Neural progenitor cell (in vitro differentiated cells): ENCODE data around the gene BICD1. TPM values are rescaled to one million over a fixed set of nuclear protein-coding genes. Genes with fewer than 3 reads are reported as not detected.

Experiments
- DNase-seq: peaks from one replicate; pipeline ENCODE4 v3.0.0-alpha.2; 2016; ENCODE audit warnings: low spot score
- H2AFZ ChIP-seq: fragments of 200-600 bp; sonication (generic); replicated peaks from 2 replicates; pipeline ENCODE4 v1.6.1; 2016; ENCODE audit warnings: antibody characterized with exemption
- H3F3A ChIP-seq: fragments of 200-600 bp; sonication (generic); 2 replicates; pipeline ENCODE4 v1.6.1; 2016; ENCODE audit warnings: antibody characterized with exemption, low read depth
- H3K27ac ChIP-seq: fragments of 200-600 bp; sonication (generic); 2 replicates; pipeline ENCODE4 v1.5.1; 2016; ENCODE audit warnings: mild to moderate bottlenecking
- H3K27me3 ChIP-seq: fragments of 200-600 bp; sonication (generic); 2 replicates; pipeline ENCODE4 v1.6.1; 2016; ENCODE audit warnings: mild to moderate bottlenecking, moderate library complexity
- H3K36me3 ChIP-seq: fragments of 200-600 bp; sonication (generic); 2 replicates; pipeline ENCODE4 v1.5.1; 2016
- H3K4me1 ChIP-seq: fragments of 200-600 bp; sonication (generic); 2 replicates; pipeline ENCODE4 v1.6.1; 2016; ENCODE audit warnings: mixed run types
- H3K4me2 ChIP-seq: fragments of 200-600 bp; sonication (generic); 2 replicates; pipeline ENCODE4 v1.6.1; 2016
- H3K4me3 ChIP-seq: fragments of 200-600 bp; sonication (generic); 2 replicates; pipeline ENCODE4 v1.5.1; 2016
- H3K79me2 ChIP-seq: fragments of 200-600 bp; sonication (generic); 2 replicates; pipeline ENCODE4 v1.6.1; 2016; ENCODE audit warnings: low read depth
- H3K9ac ChIP-seq: fragments of 200-600 bp; sonication (generic); 2 replicates; pipeline ENCODE4 v1.6.1; 2016
- H3K9me3 ChIP-seq: fragments of 200-600 bp; sonication (generic); 2 replicates; pipeline ENCODE4 v1.5.1; 2016; ENCODE audit warnings: low read depth
- H4K20me1 ChIP-seq: fragments of 200-600 bp; sonication (generic); 2 replicates; pipeline ENCODE4 v1.6.1; 2016; ENCODE audit warnings: low read depth
- H3K27ac Mint-ChIP-seq: 3 replicates; pipeline ENCODE4 v1.8.0; 2021; ENCODE audit warnings: mixed read lengths
- H3K27me3 Mint-ChIP-seq: 2 replicates; pipeline ENCODE4 v1.8.0; 2022; ENCODE audit warnings: low read depth, mild to moderate bottlenecking, inconsistent platforms, moderate library complexity, mixed read lengths; ENCODE audit not compliant: insufficient read depth
- H3K36me3 Mint-ChIP-seq: 3 replicates; pipeline ENCODE4 v1.8.0; 2021; ENCODE audit warnings: mixed read lengths
- H3K4me1 Mint-ChIP-seq: 3 replicates; pipeline ENCODE4 v1.8.0; 2021; ENCODE audit warnings: mixed read lengths
- H3K4me3 Mint-ChIP-seq: 3 replicates; pipeline ENCODE4 v1.8.0; 2021; ENCODE audit warnings: mild to moderate bottlenecking, moderate library complexity, mixed read lengths
- H3K9me3 Mint-ChIP-seq: 3 replicates; pipeline ENCODE4 v1.8.0; 2020; ENCODE audit warnings: mixed read lengths
- EZH2 ChIP-seq: fragments of 200-600 bp; sonication (generic); IDR thresholded peaks from 2 replicates; pipeline ENCODE4 v1.6.1; 2017; ENCODE audit warnings: antibody characterized with exemption, mild to moderate bottlenecking, moderate library complexity
- EZH2phosphoT487 ChIP-seq: fragments of 200-600 bp; sonication (generic); IDR thresholded peaks from 2 replicates; pipeline ENCODE4 v1.6.1; 2017; ENCODE audit warnings: antibody characterized with exemption
- total RNA-seq: library from RNA; depleted of rRNA; stranded (reverse); fragments of >200 nt; gene quantifications from 2 replicates; pipeline ENCODE4 v1.2.3, GENCODE V29; 2015; ENCODE audit warnings: low replicate concordance
- TF ChIP-seq, protein P1 (sequence below): fragments of 200-600 bp; sonication (generic); IDR thresholded peaks from 2 replicates; pipeline ENCODE4 v1.5.1; 2017; ENCODE audit warnings: antibody characterized with exemption, mild to moderate bottlenecking

The BICD1 gene
- total RNA-seq, 1 donor from 2014 or later: 23.6 TPM

DNA sequence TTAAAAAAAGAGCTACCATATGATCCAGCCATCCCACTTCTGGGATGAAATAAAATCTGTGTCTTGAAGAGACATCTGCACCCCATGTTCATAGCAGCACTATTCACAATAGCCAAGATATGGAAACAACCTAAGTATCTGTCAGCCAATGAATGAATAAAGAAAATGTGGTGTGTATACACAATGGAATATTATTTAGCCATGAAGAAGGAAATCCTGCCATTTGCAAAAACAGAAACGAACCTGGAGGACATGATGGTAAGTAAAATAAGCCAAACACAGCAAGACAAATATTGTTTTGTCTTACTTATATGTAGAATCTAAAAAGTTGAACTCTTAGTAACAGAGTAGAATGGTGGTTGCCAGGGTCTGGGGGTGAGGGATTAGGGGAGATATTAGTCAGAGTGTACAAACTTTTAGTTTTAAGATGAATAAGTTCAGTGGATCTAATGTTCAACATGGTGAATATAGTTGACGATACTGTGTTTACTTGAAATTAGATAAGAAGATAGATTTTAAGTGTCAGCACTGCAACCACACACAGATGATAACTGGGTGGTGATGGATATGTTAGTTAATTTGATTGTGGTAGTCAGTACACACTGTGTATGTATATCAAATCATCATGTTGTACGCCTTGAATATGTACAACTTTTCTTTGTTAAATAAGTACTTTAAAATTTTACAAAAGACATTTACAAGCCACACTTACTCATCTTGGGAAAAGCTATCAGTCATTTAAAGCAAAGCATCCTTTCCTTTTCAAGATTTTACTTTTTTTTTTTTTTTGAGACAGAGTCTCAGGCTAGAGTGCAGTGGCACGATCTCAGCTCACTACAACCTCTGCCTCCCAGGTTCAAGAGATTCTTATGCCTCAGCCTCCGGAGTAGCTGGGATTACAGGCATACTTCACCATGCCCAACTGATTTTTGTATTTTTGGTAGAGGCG, 89.9 kb downstream of the BICD1 start:
- H4K20me1 ChIP-seq: no peaks in the 10 kb centered on the region
- H3F3A ChIP-seq: peaks cover 5% of the 10 kb centered on the region
- no peaks in the 10 kb centered on the region for H3K4me1 Mint-ChIP-seq
- H3K4me1 ChIP-seq: no peaks in the 10 kb centered on the region
- no peak overlapping the region for H3K9ac ChIP-seq
- peaks cover 4% of the 10 kb centered on the region for H3K79me2 ChIP-seq
- H3K4me2 ChIP-seq: no peak overlapping the region
- peaks cover 18% of the 10 kb centered on the region for H3K9me3 ChIP-seq
- H3K27ac Mint-ChIP-seq: no peak overlapping the region
- H2AFZ ChIP-seq: no peak overlapping the region
- no peaks in the 10 kb centered on the region for H3K27me3 Mint-ChIP-seq
- no peak for TF ChIP-seq EZH2
- no peak for TF ChIP-seq EZH2phosphoT487
- TF ChIP-seq, protein P1, sequence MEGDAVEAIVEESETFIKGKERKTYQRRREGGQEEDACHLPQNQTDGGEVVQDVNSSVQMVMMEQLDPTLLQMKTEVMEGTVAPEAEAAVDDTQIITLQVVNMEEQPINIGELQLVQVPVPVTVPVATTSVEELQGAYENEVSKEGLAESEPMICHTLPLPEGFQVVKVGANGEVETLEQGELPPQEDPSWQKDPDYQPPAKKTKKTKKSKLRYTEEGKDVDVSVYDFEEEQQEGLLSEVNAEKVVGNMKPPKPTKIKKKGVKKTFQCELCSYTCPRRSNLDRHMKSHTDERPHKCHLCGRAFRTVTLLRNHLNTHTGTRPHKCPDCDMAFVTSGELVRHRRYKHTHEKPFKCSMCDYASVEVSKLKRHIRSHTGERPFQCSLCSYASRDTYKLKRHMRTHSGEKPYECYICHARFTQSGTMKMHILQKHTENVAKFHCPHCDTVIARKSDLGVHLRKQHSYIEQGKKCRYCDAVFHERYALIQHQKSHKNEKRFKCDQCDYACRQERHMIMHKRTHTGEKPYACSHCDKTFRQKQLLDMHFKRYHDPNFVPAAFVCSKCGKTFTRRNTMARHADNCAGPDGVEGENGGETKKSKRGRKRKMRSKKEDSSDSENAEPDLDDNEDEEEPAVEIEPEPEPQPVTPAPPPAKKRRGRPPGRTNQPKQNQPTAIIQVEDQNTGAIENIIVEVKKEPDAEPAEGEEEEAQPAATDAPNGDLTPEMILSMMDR: no peak
- peaks cover 37% of the 10 kb centered on the region for H3K36me3 Mint-ChIP-seq
- H3K36me3 ChIP-seq: peaks cover 11% of the 10 kb centered on the region
- no peak for DNase-seq
- no peaks in the 10 kb centered on the region for H3K27me3 ChIP-seq
- H3K9me3 Mint-ChIP-seq: peaks cover 49% of the 10 kb centered on the region
- no peak overlapping the region for H3K27ac ChIP-seq
- H3K4me3 Mint-ChIP-seq: no peak overlapping the region
- no peak overlapping the region for H3K4me3 ChIP-seq

DNA sequence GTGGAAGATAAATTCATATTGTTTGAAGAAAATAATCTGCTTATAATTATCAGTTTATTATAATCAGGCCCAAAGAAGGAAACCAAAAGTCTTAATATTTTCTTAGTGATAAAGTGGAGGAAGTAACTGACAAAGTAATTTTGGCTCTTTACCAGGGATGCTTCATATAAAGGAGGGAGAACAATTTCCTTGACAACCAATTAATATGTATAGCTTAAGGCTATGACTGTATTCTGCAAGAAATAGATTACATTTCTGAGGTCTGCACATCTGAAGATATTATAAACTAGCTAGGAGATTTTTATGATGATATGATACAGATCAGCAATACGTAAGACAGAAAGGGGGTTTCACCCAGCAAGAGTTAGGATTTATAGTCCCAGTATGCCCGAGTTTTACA, 90.8 kb downstream of the BICD1 start:
- no peak overlapping the region for H3K27ac Mint-ChIP-seq
- Histone ChIP-seq H3K36me3 (peaks cover 11% of the 10 kb centered on the region), H3K9me3 (peaks cover 18% of the 10 kb centered on the region), H3K27me3 (no peaks in the 10 kb centered on the region), H3K79me2 (no peaks in the 10 kb centered on the region), H3K27ac (no peak overlapping the region), H3K9ac (no peak overlapping the region), H3K4me3 (no peak overlapping the region), H4K20me1 (no peaks in the 10 kb centered on the region), H3K4me1 (no peaks in the 10 kb centered on the region), H2AFZ (no peak overlapping the region), H3K4me2 (no peak overlapping the region), H3F3A (peaks cover 5% of the 10 kb centered on the region)
- H3K27me3 Mint-ChIP-seq: no peaks in the 10 kb centered on the region
- no peaks in the 10 kb centered on the region for H3K4me1 Mint-ChIP-seq
- H3K36me3 Mint-ChIP-seq: peaks cover 32% of the 10 kb centered on the region
- peaks cover 44% of the 10 kb centered on the region for H3K9me3 Mint-ChIP-seq
- no peak for TF ChIP-seq EZH2
- TF ChIP-seq, protein P1: no peak
- TF ChIP-seq EZH2phosphoT487: no peak
- no peak for DNase-seq
- no peak overlapping the region for H3K4me3 Mint-ChIP-seq

DNA sequence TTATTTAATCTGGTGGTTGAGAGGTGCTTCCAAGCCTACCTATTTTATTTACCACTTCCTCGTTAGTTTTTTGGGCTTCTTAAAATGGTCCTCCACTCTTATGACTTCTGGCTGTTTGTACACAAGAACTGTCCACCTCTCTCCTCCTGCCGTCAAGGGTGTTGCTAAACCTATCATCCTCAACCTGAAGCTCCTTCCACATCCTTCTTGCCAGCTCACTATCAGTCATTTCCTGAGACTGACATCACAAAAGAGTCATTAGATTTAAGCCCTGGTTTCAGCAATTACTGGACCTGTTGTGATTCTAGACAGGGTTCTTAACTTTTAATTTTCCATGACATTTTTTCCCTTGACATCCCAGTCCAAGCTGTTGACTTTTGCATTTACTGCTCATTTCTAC, 91.9 kb downstream of the BICD1 start:
- Mint-ChIP-seq H3K4me3 (no peak overlapping the region), H3K36me3 (peaks cover 29% of the 10 kb centered on the region), H3K4me1 (no peaks in the 10 kb centered on the region), H3K27me3 (no peaks in the 10 kb centered on the region), H3K27ac (no peak overlapping the region), H3K9me3 (peaks cover 34% of the 10 kb centered on the region)
- H3K9ac ChIP-seq: no peak overlapping the region
- no peak overlapping the region for H3K4me3 ChIP-seq
- no peak overlapping the region for H3K27ac ChIP-seq
- DNase-seq: no peak
- H4K20me1 ChIP-seq: no peaks in the 10 kb centered on the region
- TF ChIP-seq, protein P1: no peak
- TF ChIP-seq EZH2: no peak
- H2AFZ ChIP-seq: no peak overlapping the region
- H3K27me3 ChIP-seq: no peaks in the 10 kb centered on the region
- peaks cover 11% of the 10 kb centered on the region for H3K36me3 ChIP-seq
- no peaks in the 10 kb centered on the region for H3K79me2 ChIP-seq
- peaks cover 18% of the 10 kb centered on the region for H3K9me3 ChIP-seq
- no peaks in the 10 kb centered on the region for H3K4me1 ChIP-seq
- no peak overlapping the region for H3K4me2 ChIP-seq
- H3F3A ChIP-seq: peaks cover 5% of the 10 kb centered on the region
